T-cell (primary cell): Measurements from ENCODE around the gene ATP2C2. TPM values are rescaled to one million over a fixed set of nuclear protein-coding genes. Genes with fewer than 3 reads are reported as not detected.
"Not testable (repeated sequence)": the region's sequence is repeated elsewhere in the genome, so short reads cannot be mapped to it uniquely, and the experiment has no call there.

Experiments used
- ATAC-seq, 4 experiments: fragments of 200-7000 bp in 3 of 4; fragments of 150-1000 bp in 1 of 4; cut with Tn5 transposase; replicated peaks in 1 of 4; 1 replicate in 3 of 4; 2 replicates in 1 of 4; pipeline ENCODE4 v1.10.0; 2021; ENCODE audit warnings: moderate library complexity in 3 of 4, mild to moderate bottlenecking in 2 of 4, moderate number of reproducible peaks in 1 of 4
- CTCF ChIA-PET, 2 donors: fragments of 300-600 bp; sonication (Branson Sonifier 250); formaldehyde crosslinking; loops; one replicate each; lab custom pipeline; 2022; ENCODE audit warnings: antibody characterized with exemption in 2 of 2; lab: Charles Lee
- POLR2A ChIA-PET, 2 donors: fragments of 300-600 bp; sonication (Branson Sonifier 250); formaldehyde crosslinking; loops; one replicate each; lab custom pipeline; 2022; ENCODE audit warnings: antibody characterized with exemption in 2 of 2; lab: Charles Lee
- DNase-seq, 35 experiments: peaks; one replicate each; pipeline versions ENCODE4 v3.0.0 to v3.0.0-alpha.2; 2013 to 2023
- H3K27ac ChIP-seq: one replicate; pipeline ENCODE4 v1.5.1; 2013; ENCODE audit warnings: low read length
- H3K27me3 ChIP-seq, 2 experiments: replicated peaks in 1 of 2; 1 replicate in 1 of 2; 2 replicates in 1 of 2; pipeline versions ENCODE4 v1.6.1 to v1.7.0; 2013; ENCODE audit warnings: low read length in 1 of 2, mixed read lengths in 1 of 2; ENCODE audit not compliant: control insufficient read depth in 2 of 2, insufficient read depth in 2 of 2; ENCODE audit errors: extremely low read depth in 1 of 2
- H3K36me3 ChIP-seq, 2 donors: 1 replicate in 1 of 2; 2 replicates in 1 of 2; pipeline versions ENCODE4 v1.6.1 to v1.7.0; 2013; ENCODE audit warnings: low read length in 1 of 2; ENCODE audit not compliant: control insufficient read depth in 2 of 2, insufficient read depth in 1 of 2; ENCODE audit errors: extremely low read depth in 1 of 2
- H3K4me1 ChIP-seq, 2 experiments: 1 replicate in 1 of 2; 2 replicates in 1 of 2; pipeline versions ENCODE4 v1.6.1 to v1.7.0; 2013; ENCODE audit warnings: low read length in 2 of 2, mixed read lengths in 1 of 2; ENCODE audit not compliant: insufficient read depth in 2 of 2, control insufficient read depth in 1 of 2; ENCODE audit errors: extremely low read depth in 1 of 2
- H3K4me3 ChIP-seq, 2 donors: 1 replicate in 1 of 2; 2 replicates in 1 of 2; pipeline versions ENCODE4 v1.5.1 to v1.7.0; 2013; ENCODE audit warnings: mild to moderate bottlenecking in 2 of 2, low read length in 1 of 2, moderate library complexity in 1 of 2; ENCODE audit not compliant: control insufficient read depth in 1 of 2; ENCODE audit errors: extremely low read depth in 1 of 2
- H3K9me3 ChIP-seq: 2 replicates; pipeline ENCODE4 v1.7.0; 2013
- H3K27ac Mint-ChIP-seq, 2 donors: one replicate each; pipeline ENCODE4 v1.8.0; 2020 to 2021; ENCODE audit warnings: mild to moderate bottlenecking in 2 of 2, mixed read lengths in 2 of 2
- H3K27me3 Mint-ChIP-seq, 2 donors: one replicate each; pipeline ENCODE4 v1.8.0; 2021 to 2022; ENCODE audit warnings: mixed read lengths in 2 of 2
- H3K36me3 Mint-ChIP-seq: one replicate; pipeline ENCODE4 v1.8.0; 2021; ENCODE audit warnings: mixed read lengths
- H3K4me1 Mint-ChIP-seq, 3 donors: one replicate each; pipeline ENCODE4 v1.8.0; 2020 to 2022; ENCODE audit warnings: mixed read lengths in 3 of 3, mild to moderate bottlenecking in 1 of 3
- H3K4me3 Mint-ChIP-seq, 3 donors: one replicate each; pipeline ENCODE4 v1.8.0; 2020 to 2022; ENCODE audit warnings: mild to moderate bottlenecking in 3 of 3, mixed read lengths in 3 of 3, moderate library complexity in 3 of 3
- H3K9me3 Mint-ChIP-seq, 3 donors: one replicate each; pipeline ENCODE4 v1.8.0; 2020 to 2022; ENCODE audit warnings: mixed read lengths in 3 of 3
- WGBS: methylation state at CpG from one replicate; pipeline ENCODE4 v1.1.5; 2013; ENCODE audit warnings: missing lambda C conversion rate; ENCODE audit not compliant: insufficient coverage; 5-methylcytosine and 5-hydroxymethylcytosine counted together
- total RNA-seq, 35 experiments: library from RNA in 6 of 35; stranded (reverse) in 6 of 35; fragments of 120-200 nt in 1 of 35; gene quantifications; one replicate each; pipeline versions ENCODE4 v1.2.1 to v1.2.4 and lab custom pipeline; 2013 to 2026

Gene ATP2C2
- total RNA-seq, 5 donors from 2014 or later (not counting 1 experiment from before 2014, with no cell fraction given), result not detected

DNA sequence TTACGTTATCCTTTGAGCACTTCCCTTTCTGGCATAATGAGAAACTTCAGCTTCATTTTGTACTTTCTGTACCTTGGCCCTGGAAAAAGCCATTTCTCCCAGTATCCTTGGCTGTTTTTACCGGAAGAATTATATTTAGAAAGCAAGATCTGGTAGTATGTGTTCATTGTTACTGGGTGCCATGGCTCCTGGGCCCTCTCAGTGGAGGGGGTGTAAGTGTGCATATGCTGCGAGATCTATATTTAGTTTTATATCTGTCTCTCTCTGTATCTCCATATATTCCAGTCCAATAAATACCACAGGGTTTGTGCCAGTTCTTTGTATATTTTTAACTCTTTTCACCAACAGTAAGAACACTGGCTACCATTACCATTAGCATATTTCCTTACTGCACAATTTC lies 17.7 kb downstream of the ATP2C2 start:
- Histone ChIP-seq H3K4me1 (no peaks in the 10 kb centered on the region), H3K9me3 (no peaks in the 10 kb centered on the region), H3K27me3 (peaks cover 0 to 12% of the 10 kb centered on the region in 2 experiments), H3K4me3 (no peak overlapping the region), H3K36me3 (no peaks in the 10 kb centered on the region), H3K27ac (no peak overlapping the region)
- H3K27me3 Mint-ChIP-seq, result peaks cover 6% of the 10 kb centered on the region in 2 donors
- H3K9me3 Mint-ChIP-seq, result peaks cover 2 to 7% (median 7%) of the 10 kb centered on the region in 3 donors
- peaks cover 0 to 1% (median 0%) of the 10 kb centered on the region in 3 donors for H3K4me1 Mint-ChIP-seq
- no peak for DNase-seq
- H3K4me3 Mint-ChIP-seq, result no peak overlapping the region
- WGBS, result no CpG with 5 or more reads among the region's 3 CpGs
- H3K27ac Mint-ChIP-seq, result no peak overlapping the region
- CTCF ChIA-PET, result no interaction called here
- no peaks in the 10 kb centered on the region for H3K36me3 Mint-ChIP-seq
- POLR2A ChIA-PET, result interaction anchor here in 1 of 2 donors (0.5 kb wide), 1 partner anchor 83 kb away, joined by 4 read pairs; no protein-coding TSS in a partner anchor
- no peak for ATAC-seq

- H3K4me1 ChIP-seq, result no peaks in the 10 kb centered on the region
- Mint-ChIP-seq H3K36me3 (no peaks in the 10 kb centered on the region), H3K9me3 (peaks cover 2 to 7% (median 7%) of the 10 kb centered on the region in 3 donors), H3K4me3 (no peak overlapping the region), H3K4me1 (no peaks in the 10 kb centered on the region), H3K27me3 (peaks cover 8% of the 10 kb centered on the region in 2 donors), H3K27ac (no peak overlapping the region)
- no peak for DNase-seq
- 89% methylated on average over 11 of the region's 11 CpGs for WGBS
- no peaks in the 10 kb centered on the region for H3K36me3 ChIP-seq
- no peak overlapping the region for H3K4me3 ChIP-seq
- ChIA-PET CTCF (no interaction called here), POLR2A (no interaction called here)
- no peak for ATAC-seq
- H3K27me3 ChIP-seq, result peaks cover 0 to 12% of the 10 kb centered on the region in 2 experiments
- H3K27ac ChIP-seq, result no peak overlapping the region
- no peaks in the 10 kb centered on the region for H3K9me3 ChIP-seq
Observed at GRCh38 chr16:84387021-84387420, 18.7 kb downstream of the ATP2C2 start.

- POLR2A ChIA-PET, result no interaction called here
- CTCF ChIA-PET, result interaction anchor here in 1 of 2 donors (1.1 kb wide), 1 partner anchor 83 kb away, joined by 3 read pairs; no protein-coding TSS in a partner anchor
- DNase-seq (no peak), ATAC-seq (no peak)
- no peaks in the 10 kb centered on the region for H3K4me1 Mint-ChIP-seq
- H3K27me3 Mint-ChIP-seq, result peaks cover 13 to 25% of the 10 kb centered on the region in 2 donors
- Histone ChIP-seq H3K27ac (no peak overlapping the region), H3K4me1 (no peaks in the 10 kb centered on the region), H3K9me3 (no peaks in the 10 kb centered on the region), H3K36me3 (no peaks in the 10 kb centered on the region), H3K27me3 (peaks cover 0 to 15% of the 10 kb centered on the region in 2 experiments), H3K4me3 (no peak overlapping the region)
- H3K4me3 Mint-ChIP-seq, result no peak overlapping the region
- H3K27ac Mint-ChIP-seq, result no peak overlapping the region
- H3K36me3 Mint-ChIP-seq, result no peaks in the 10 kb centered on the region
- H3K9me3 Mint-ChIP-seq, result peaks cover 0 to 4% (median 2%) of the 10 kb centered on the region in 3 donors
- 85% methylated on average over 29 of the region's 30 CpGs for WGBS
Observed at GRCh38 chr16:84390131-84390785, 21.9 kb downstream of the ATP2C2 start.

DNA sequence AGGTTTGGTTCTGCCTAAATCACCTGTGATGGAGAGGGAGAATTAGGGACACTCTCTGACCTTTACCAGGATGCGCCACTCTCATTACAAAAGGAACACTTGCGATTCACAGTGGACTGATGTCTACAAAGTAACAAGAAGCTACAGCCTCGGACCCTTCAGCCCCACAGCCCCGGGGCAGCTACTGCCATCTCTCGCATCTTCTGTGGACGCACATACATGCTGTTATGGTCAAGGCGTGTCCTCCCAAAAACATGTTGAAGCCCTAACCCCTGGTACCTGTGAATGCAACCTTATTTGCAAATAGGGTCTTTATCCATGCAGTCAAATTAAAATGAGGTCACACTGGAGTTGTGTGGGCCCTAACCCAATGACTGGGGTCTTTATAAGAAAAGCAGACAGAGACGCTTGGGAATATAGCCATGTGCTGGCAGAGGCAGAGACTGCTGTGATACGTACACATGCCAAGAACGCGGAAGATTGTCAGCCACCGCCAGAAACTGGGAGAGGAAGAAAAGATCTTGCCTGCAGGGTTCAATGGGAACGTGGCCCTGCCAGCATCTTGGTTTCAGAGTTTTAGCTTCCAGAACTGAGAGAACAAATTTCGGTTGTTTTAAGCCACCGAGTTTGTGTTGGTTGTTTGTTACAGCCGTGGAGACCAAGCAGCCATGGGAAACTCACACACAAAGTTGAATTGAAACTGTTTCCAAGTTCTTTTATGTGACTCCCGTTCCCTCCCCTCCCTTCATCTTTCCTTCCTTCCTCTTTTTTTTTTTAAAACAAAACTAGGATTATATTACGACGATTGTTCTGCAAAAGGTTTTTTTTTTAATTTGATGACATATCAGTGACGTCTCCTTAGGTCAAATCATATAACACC lies 23.1 kb downstream of the ATP2C2 start:
- no peak for ATAC-seq
- no peaks in the 10 kb centered on the region for H3K9me3 ChIP-seq
- 67% methylated on average over 13 of the region's 20 CpGs for WGBS
- no peaks in the 10 kb centered on the region for H3K4me1 Mint-ChIP-seq
- H3K36me3 ChIP-seq, result no peaks in the 10 kb centered on the region
- ChIA-PET CTCF (no interaction called here), POLR2A (no interaction called here)
- H3K36me3 Mint-ChIP-seq, result no peaks in the 10 kb centered on the region
- no peak overlapping the region for H3K4me3 Mint-ChIP-seq
- no peak overlapping the region for H3K27ac ChIP-seq
- H3K9me3 Mint-ChIP-seq, result no peaks in the 10 kb centered on the region
- peaks cover 0 to 23% of the 10 kb centered on the region in 2 experiments for H3K27me3 ChIP-seq
- no peak overlapping the region for H3K27ac Mint-ChIP-seq
- peaks cover 20 to 29% of the 10 kb centered on the region in 2 donors for H3K27me3 Mint-ChIP-seq
- no peaks in the 10 kb centered on the region for H3K4me1 ChIP-seq
- H3K4me3 ChIP-seq, result no peak overlapping the region
- DNase-seq, result no peak

GRCh38 chr16:84392031-84392360 lies 23.7 kb downstream of the ATP2C2 start:
- H3K27me3 ChIP-seq, result peaks cover 0 to 28% of the 10 kb centered on the region in 2 experiments
- Mint-ChIP-seq H3K27ac (no peak overlapping the region), H3K27me3 (peaks cover 24 to 29% of the 10 kb centered on the region in 2 donors), H3K4me1 (no peaks in the 10 kb centered on the region), H3K36me3 (no peaks in the 10 kb centered on the region), H3K9me3 (no peaks in the 10 kb centered on the region), H3K4me3 (no peak overlapping the region)
- CTCF ChIA-PET, result no interaction called here
- H3K4me3 ChIP-seq, result no peak overlapping the region
- no peaks in the 10 kb centered on the region for H3K4me1 ChIP-seq
- ATAC-seq (no peak), DNase-seq (no peak)
- H3K27ac ChIP-seq, result no peak overlapping the region
- POLR2A ChIA-PET, result no interaction called here
- no peaks in the 10 kb centered on the region for H3K9me3 ChIP-seq
- H3K36me3 ChIP-seq, result no peaks in the 10 kb centered on the region

GRCh38 chr16:84396082-84396481 lies 27.7 kb downstream of the ATP2C2 start:
- H3K9me3 Mint-ChIP-seq, H3K4me3 Mint-ChIP-seq, H3K4me3 ChIP-seq, H3K4me1 Mint-ChIP-seq, DNase-seq, POLR2A ChIA-PET, H3K9me3 ChIP-seq, H3K36me3 ChIP-seq, ATAC-seq, H3K27ac Mint-ChIP-seq, CTCF ChIA-PET, H3K4me1 ChIP-seq, H3K27ac ChIP-seq, H3K36me3 Mint-ChIP-seq: not testable (repeated sequence)
- peaks cover 0 to 32% of the 10 kb centered on the region in 2 experiments for H3K27me3 ChIP-seq
- peaks cover 24 to 28% of the 10 kb centered on the region in 2 donors for H3K27me3 Mint-ChIP-seq
- 95% methylated on average over 7 of the region's 10 CpGs for WGBS
